Activated CD8-positive, alpha-beta T cell treated with anti-CD3 and anti-CD28 coated beads for 36 hours (primary cell): Measurements from ENCODE around the gene EPAS1. TPM values are rescaled to one million over a fixed set of nuclear protein-coding genes. Genes with fewer than 3 reads are reported as not detected.

Source experiments
- ATAC-seq: fragments of 200-7000 bp; cut with Tn5 transposase; one replicate; pipeline ENCODE4 v1.10.0; 2021; ENCODE audit warnings: mild to moderate bottlenecking, moderate library complexity
- CTCF ChIA-PET: fragments of 350-600 bp; sonication (Branson Sonifier 250); formaldehyde crosslinking; loops from one replicate; lab custom pipeline; 2021; ENCODE audit warnings: antibody characterized with exemption; lab: Charles Lee
- POLR2A ChIA-PET: fragments of 350-600 bp; sonication (Branson Sonifier 250); formaldehyde crosslinking; loops from one replicate; lab custom pipeline; 2021; ENCODE audit warnings: antibody characterized with exemption; lab: Charles Lee
- DNase-seq: peaks from one replicate; pipeline ENCODE4 v3.0.0-alpha.2; 2020
- H3K27ac Mint-ChIP-seq: one replicate; pipeline ENCODE4 v1.8.0; 2021; ENCODE audit warnings: mild to moderate bottlenecking, mixed read lengths
- H3K27me3 Mint-ChIP-seq: one replicate; pipeline ENCODE4 v1.8.0; 2021; ENCODE audit warnings: mixed read lengths
- H3K36me3 Mint-ChIP-seq: one replicate; pipeline ENCODE4 v1.8.0; 2021; ENCODE audit warnings: low read depth, mixed read lengths
- H3K4me1 Mint-ChIP-seq: one replicate; pipeline ENCODE4 v1.8.0; 2021; ENCODE audit warnings: low read depth, mixed read lengths
- H3K4me3 Mint-ChIP-seq: one replicate; pipeline ENCODE4 v1.8.0; 2021; ENCODE audit warnings: mild to moderate bottlenecking, moderate library complexity, mixed read lengths
- H3K9me3 Mint-ChIP-seq: one replicate; pipeline ENCODE4 v1.8.0; 2021; ENCODE audit warnings: mixed read lengths
- CTCF ChIP-seq: fragments of 200-600 bp; IDR thresholded peaks from one replicate; pipeline ENCODE4 v1.8.0; 2022; ENCODE audit warnings: antibody characterized with exemption, mild to moderate bottlenecking
- intact Hi-C: fragments of 100-400 bp; cut with micrococcal nuclease; formaldehyde crosslinking; loops from one replicate; pipeline ENCODE4 v1.10.0; 2022
- total RNA-seq, 2 experiments: library from RNA; stranded (reverse); gene quantifications; one replicate each; pipeline ENCODE4 v1.2.3, GENCODE V29; 2021

EPAS1 gene
- total RNA-seq, 2 experiments from 2014 or later, result 8.3 to 12.2 TPM

GRCh38 chr2:46306330-46306751 is 9.1 kb downstream of the EPAS1 start:
- Mint-ChIP-seq H3K4me3 (no peak overlapping the region), H3K27me3 (peaks cover 55% of the 10 kb centered on the region)
- intact Hi-C loops, result no loop called here

GRCh38 chr2:46306988-46307655 is 9.9 kb downstream of the EPAS1 start:
- Mint-ChIP-seq H3K4me1 (peaks cover 27% of the 10 kb centered on the region), H3K9me3 (no peaks in the 10 kb centered on the region), H3K36me3 (no peaks in the 10 kb centered on the region), H3K27me3 (peaks cover 53% of the 10 kb centered on the region), H3K27ac (no peak overlapping the region), H3K4me3 (no peak overlapping the region)
- intact Hi-C loops, result no loop called here
- CTCF ChIA-PET, result interaction anchor here (1.1 to 1.6 kb wide), 2 partner anchors 13 to 59 kb away, joined by 3 read pairs; no protein-coding TSS in a partner anchor
- ATAC-seq (no peak), DNase-seq (no peak)
- no peak for TF ChIP-seq CTCF
- POLR2A ChIA-PET, result no interaction called here

More at GRCh38 chr2:46306330-46306751, 9.1 kb downstream of the EPAS1 start:
- ChIA-PET POLR2A (no interaction called here), CTCF (no interaction called here)
- ATAC-seq (no peak), DNase-seq (no peak)
- Mint-ChIP-seq H3K9me3 (no peaks in the 10 kb centered on the region), H3K27ac (no peak overlapping the region), H3K36me3 (no peaks in the 10 kb centered on the region), H3K4me1 (peaks cover 27% of the 10 kb centered on the region)
- TF ChIP-seq CTCF, result no peak

- intact Hi-C loops, result no loop called here
- POLR2A ChIA-PET, result interaction anchor here (0.7 to 1.0 kb wide), 2 partner anchors 222 to 246 kb away, joined by 3 read pairs; no protein-coding TSS in a partner anchor
- ATAC-seq, result no peak
- TF ChIP-seq CTCF, result no peak
- peaks cover 26% of the 10 kb centered on the region for H3K4me1 Mint-ChIP-seq
- no peak for DNase-seq
- H3K9me3 Mint-ChIP-seq, result no peaks in the 10 kb centered on the region
- no peak overlapping the region for H3K4me3 Mint-ChIP-seq
- no peaks in the 10 kb centered on the region for H3K36me3 Mint-ChIP-seq
- peaks cover 49% of the 10 kb centered on the region for H3K27me3 Mint-ChIP-seq
- H3K27ac Mint-ChIP-seq, result no peak overlapping the region
- CTCF ChIA-PET, result interaction anchor here (0.6 to 1.6 kb wide), 3 partner anchors 14 to 58 kb away, joined by 3 read pairs; no protein-coding TSS in a partner anchor
Observed at GRCh38 chr2:46308081-46308480, 10.9 kb downstream of the EPAS1 start.

- no peak for DNase-seq
- H3K27me3 Mint-ChIP-seq, result peaks cover 44% of the 10 kb centered on the region
- CTCF ChIA-PET, result interaction anchor here (0.6 to 1.6 kb wide), 2 partner anchors 15 to 25 kb away, joined by 3 read pairs; no protein-coding TSS in a partner anchor
- ATAC-seq, result no peak
- no peak for TF ChIP-seq CTCF
- intact Hi-C loops, result no loop called here
- H3K4me3 Mint-ChIP-seq, result no peak overlapping the region
- no peaks in the 10 kb centered on the region for H3K9me3 Mint-ChIP-seq
- H3K36me3 Mint-ChIP-seq, result no peaks in the 10 kb centered on the region
- POLR2A ChIA-PET, result interaction anchor here (1.0 kb wide), 1 partner anchor 222 kb away, joined by 3 read pairs; no protein-coding TSS in a partner anchor
- peaks cover 21% of the 10 kb centered on the region for H3K4me1 Mint-ChIP-seq
- no peak overlapping the region for H3K27ac Mint-ChIP-seq
Observed at GRCh38 chr2:46308629-46309028, 11.4 kb downstream of the EPAS1 start.
